ENCODE results near the gene GPR39.

DNA sequence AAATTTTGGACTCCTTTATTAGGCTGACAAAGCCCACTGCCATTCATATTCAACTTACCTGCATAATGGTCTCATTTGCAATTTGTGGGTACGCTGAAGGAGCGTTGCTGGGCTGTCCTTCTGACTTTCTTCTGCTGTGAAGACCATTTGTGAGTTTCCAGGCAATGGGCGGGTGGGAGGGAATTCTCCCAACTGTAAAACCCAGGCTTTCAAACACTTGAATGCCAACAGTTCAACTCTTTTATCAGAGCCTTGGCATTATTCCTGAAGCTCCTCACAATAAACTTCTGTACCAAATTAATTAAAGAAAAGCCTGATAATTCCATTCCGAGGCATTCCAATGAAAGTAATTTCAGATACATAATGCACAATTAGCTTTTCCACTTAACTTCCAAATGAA is 35.2 kb upstream of the GPR39 start:
- TF ChIP-seq, protein P1, sequence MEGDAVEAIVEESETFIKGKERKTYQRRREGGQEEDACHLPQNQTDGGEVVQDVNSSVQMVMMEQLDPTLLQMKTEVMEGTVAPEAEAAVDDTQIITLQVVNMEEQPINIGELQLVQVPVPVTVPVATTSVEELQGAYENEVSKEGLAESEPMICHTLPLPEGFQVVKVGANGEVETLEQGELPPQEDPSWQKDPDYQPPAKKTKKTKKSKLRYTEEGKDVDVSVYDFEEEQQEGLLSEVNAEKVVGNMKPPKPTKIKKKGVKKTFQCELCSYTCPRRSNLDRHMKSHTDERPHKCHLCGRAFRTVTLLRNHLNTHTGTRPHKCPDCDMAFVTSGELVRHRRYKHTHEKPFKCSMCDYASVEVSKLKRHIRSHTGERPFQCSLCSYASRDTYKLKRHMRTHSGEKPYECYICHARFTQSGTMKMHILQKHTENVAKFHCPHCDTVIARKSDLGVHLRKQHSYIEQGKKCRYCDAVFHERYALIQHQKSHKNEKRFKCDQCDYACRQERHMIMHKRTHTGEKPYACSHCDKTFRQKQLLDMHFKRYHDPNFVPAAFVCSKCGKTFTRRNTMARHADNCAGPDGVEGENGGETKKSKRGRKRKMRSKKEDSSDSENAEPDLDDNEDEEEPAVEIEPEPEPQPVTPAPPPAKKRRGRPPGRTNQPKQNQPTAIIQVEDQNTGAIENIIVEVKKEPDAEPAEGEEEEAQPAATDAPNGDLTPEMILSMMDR (IDR thresholded peaks at IDR 0.05), result no peak
- TF ChIP-seq POLR2A (IDR thresholded peaks at IDR 0.05), result no peak

All from body of pancreas (tissue), 4 donors.